Heart right ventricle (tissue), 16 donors: Measurements from ENCODE around the gene ABHD1. TPM values are rescaled to one million over a fixed set of nuclear protein-coding genes. Genes with fewer than 3 reads are reported as not detected.

Experiments
- ATAC-seq, 8 donors: fragments of 200-7000 bp; cut with Tn5 transposase; one replicate each; pipeline ENCODE4 v1.9.1; 2020; ENCODE audit warnings: mild to moderate bottlenecking in 8 of 8, moderate library complexity in 8 of 8, moderate number of reproducible peaks in 1 of 8
- DNase-seq, 2 donors: peaks; one replicate each; pipeline ENCODE4 v3.0.0-alpha.2; 2020
- H3K27ac ChIP-seq, 10 donors: fragments of 200-600 bp; sonication (generic) in 2 of 10; one replicate each; pipeline versions ENCODE4 v1.5.0 to v1.8.0; 2020 to 2022; ENCODE audit warnings: mild to moderate bottlenecking in 3 of 10
- H3K27me3 ChIP-seq, 7 donors: fragments of 200-600 bp; one replicate each; pipeline ENCODE4 v1.8.0; 2021 to 2022; ENCODE audit warnings: mild to moderate bottlenecking in 2 of 7
- H3K36me3 ChIP-seq, 9 donors: fragments of 200-600 bp; sonication (generic) in 1 of 9; one replicate each; pipeline versions ENCODE4 v1.5.0 to v1.8.0; 2020 to 2022; ENCODE audit warnings: mild to moderate bottlenecking in 2 of 9
- H3K4me1 ChIP-seq, 9 donors: fragments of 200-600 bp; sonication (generic) in 1 of 9; one replicate each; pipeline versions ENCODE4 v1.5.0 to v1.8.0; 2020 to 2022; ENCODE audit warnings: mild to moderate bottlenecking in 4 of 9
- H3K4me3 ChIP-seq, 10 donors: fragments of 200-600 bp; sonication (generic) in 2 of 10; one replicate each; pipeline versions ENCODE4 v1.5.0 to v1.8.0; 2020 to 2022; ENCODE audit warnings: mild to moderate bottlenecking in 7 of 10, moderate library complexity in 2 of 10
- H3K9me3 ChIP-seq, 11 donors: fragments of 200-600 bp in 10 of 11; sonication (generic) in 2 of 11; one replicate each; pipeline versions ENCODE4 v1.5.0 to v1.8.0; 2013 to 2022; ENCODE audit warnings: mild to moderate bottlenecking in 2 of 11, control low read depth in 1 of 11, moderate library complexity in 1 of 11
- CTCF ChIP-seq, 9 donors: fragments of 200-600 bp; sonication (generic) in 2 of 9; IDR thresholded peaks; one replicate each; pipeline versions ENCODE4 v1.5.0 to v1.8.0; 2021 to 2022; ENCODE audit warnings: antibody characterized with exemption in 9 of 9, mild to moderate bottlenecking in 5 of 9, moderate library complexity in 1 of 9
- WGBS, 2 donors: extraction: QIAGEN DNeasy Blood & Tissue Kit; methylation state at CpG; one replicate each; pipeline ENCODE4 v1.1.7; 2013; ENCODE audit warnings: inconsistent platforms in 1 of 2; 5-methylcytosine and 5-hydroxymethylcytosine counted together
- intact Hi-C, 10 donors: fragments of 100-400 bp; cut with DNase I; formaldehyde crosslinking; loops; one replicate each; pipeline versions ENCODE4 v1.11.1 to v1.14.2; 2022
- polyA plus RNA-seq, 2 donors: library from polyadenylated mRNA; stranded (reverse); fragments of 200-250 nt; gene quantifications; one replicate each; pipeline ENCODE4 v1.2.3, GENCODE V29; 2013
- total RNA-seq, 10 donors: library from RNA; stranded (reverse); fragmentation: NEBNext Ultra II Directional in 3 of 10; extraction: Animal tissue kit (Norgen Biotek cat#: 25700) in 3 of 10; gene quantifications; one replicate each; pipeline versions ENCODE4 v1.2.1 to v1.2.4, GENCODE V29; 2021 to 2023
- donor health status: Arrhythmogenic right ventricular cardiomyopathy.
- donor health status: ischemic (EF 13 %, LVEDD 7.1; RV severe dilation, severe dysfunction).
- donor health status: healthy with polysubstance abuse.
- donor health status: DM: no; HTN: yes; CAD: no.
- donor health status: DM: no; HTN: no; CAD: no.
- donor health status: ischemic (EF 25% LVEDD 6.9; RV normal size, moderate dysfunction).
- donor health status: ischemic (EF 25% LVEDD 5.7; RV mildly dilated, moderate dysfunction).
- donor health status: healthy.
- donor health status: DM: yes; HTN: yes; CAD: no.
- donor health status: Ischemic cardiomyopathy.
- donor health status: ischemic (EF 35%, LVEDD 5.7; RV mildly dilated, moderate dysfunction).
- donor health status: nonischemic (EF 11% LVEDD 7.7; RV severe dilation, severe dysfunction).
- donor health status: DM: yes; HTN: yes; CAD: no.
- donor health status: PGD.
- donor health status: ischemic (EF 29% LVEDD 5.4; RV normal size, mild dysfunction).
- donor health status: nonischemic (EF 23%, LVEDD 6.1; RV moderate dilation, normal function).

ABHD1 gene
- total and polyA plus RNA-seq, 12 donors: 0.29 to 12.1 (median 2.5) TPM

DNA sequence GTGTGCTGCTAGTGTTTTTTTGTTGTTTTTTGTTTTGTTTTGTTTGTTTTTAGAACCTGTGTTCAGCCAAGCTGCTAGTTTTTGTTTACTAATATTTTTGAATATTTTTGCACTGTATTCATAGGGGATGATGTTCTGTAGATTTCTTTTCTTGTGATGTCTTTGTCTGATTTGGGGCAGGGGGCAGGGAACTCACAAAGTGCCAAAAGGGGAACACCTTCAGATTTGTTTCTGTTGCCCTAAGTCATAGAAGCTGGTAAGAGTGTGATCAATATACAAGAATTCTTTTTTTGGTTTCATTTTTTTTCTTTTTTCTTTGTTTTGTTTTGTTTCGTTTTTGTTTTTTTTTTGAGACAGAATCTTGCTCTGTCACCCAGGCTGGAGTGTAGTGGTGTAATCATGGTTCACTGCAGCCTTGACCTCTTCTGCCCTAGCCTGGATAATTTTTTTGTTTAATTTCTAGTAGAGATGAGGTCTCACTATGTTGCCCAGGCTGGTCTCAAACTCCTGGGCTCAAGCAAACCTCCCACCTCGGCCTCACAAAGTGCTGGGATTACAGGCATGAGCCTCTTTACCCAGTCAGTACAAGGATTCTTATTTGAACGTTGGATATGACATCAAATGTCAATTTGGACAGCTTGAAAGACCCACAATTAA lies 55.9 kb downstream of the ABHD1 start:
- no peak for TF ChIP-seq CTCF (IDR thresholded peaks at IDR 0.05)
- ATAC-seq (no peak), DNase-seq (no peak)
- peaks cover 0 to 37% (median 22%) of the 10 kb centered on the region in 7 donors for H3K27me3 ChIP-seq
- 61 to 68% methylated on average over 3 of the region's 3 CpGs for WGBS, 2 donors
- peaks cover 0 to 9% (median 0%) of the 10 kb centered on the region in 9 donors for H3K4me1 ChIP-seq
- H3K4me3 ChIP-seq: no peak overlapping the region
- no peaks in the 10 kb centered on the region for H3K36me3 ChIP-seq
- intact Hi-C loops: loop anchor here in 1 of 10 donors (10.0 kb wide), 1 partner anchor 105 kb away; the partner anchor contains the start of gene TRIM54
- H3K27ac ChIP-seq: no peak overlapping the region
- no peaks in the 10 kb centered on the region for H3K9me3 ChIP-seq

Other genes with a start within 250 kb of the ABHD1 start
- gene MAPRE3, start 153.2 kb upstream of the ABHD1 start, total RNA-seq: 10 to 100 TPM; 34.9 to 62.0 (median 47.2) TPM
- gene MAPRE3, start 153.2 kb upstream of the ABHD1 start, polyA plus RNA-seq: 10 to 100 TPM; 23.0 to 68.8 TPM
- 10 to 100 TPM; 24.7 to 53.4 (median 28.0) TPM for gene TMEM214, start 90.8 kb upstream of the ABHD1 start, total RNA-seq
- gene TMEM214, start 90.8 kb upstream of the ABHD1 start, polyA plus RNA-seq: 10 to 100 TPM; 41.5 to 48.6 TPM
- 10 to 100 TPM in 6 of 10 donors, 1 to 10 TPM in 4; 7.9 to 16.8 (median 11.7) TPM for gene AGBL5, start 72.1 kb upstream of the ABHD1 start, total RNA-seq
- 1 to 10 TPM; 4.2 to 6.5 TPM for gene AGBL5, start 72.1 kb upstream of the ABHD1 start, polyA plus RNA-seq
- gene OST4, start 52.2 kb upstream of the ABHD1 start, total RNA-seq: 100 to 1,000 TPM; 342 to 457 (median 388) TPM
- gene OST4, start 52.2 kb upstream of the ABHD1 start, polyA plus RNA-seq: 100 to 1,000 TPM; 336 to 456 TPM
- gene EMILIN1, start 45.2 kb upstream of the ABHD1 start, total RNA-seq: 10 to 100 TPM in 7 of 10 donors, 1 to 10 TPM in 3; 6.8 to 53.2 (median 12.2) TPM
- gene EMILIN1, start 45.2 kb upstream of the ABHD1 start, polyA plus RNA-seq: 10 to 100 TPM; 40.8 to 41.0 TPM
- gene KHK, start 37.0 kb upstream of the ABHD1 start, total RNA-seq: 1 to 10 TPM in 9 of 10 donors, under 1 TPM in 1; 0.32 to 4.6 (median 2.3) TPM
- 1 to 10 TPM; 2.2 TPM for gene KHK, start 37.0 kb upstream of the ABHD1 start, polyA plus RNA-seq
- gene CGREF1, start 4.7 kb upstream of the ABHD1 start, total RNA-seq: 1 to 10 TPM in 3 of 10 donors, under 1 TPM in 7; 0.21 to 1.2 (median 0.68) TPM
- gene CGREF1, start 4.7 kb upstream of the ABHD1 start, polyA plus RNA-seq: under 1 TPM; 0.57 to 0.73 TPM
- gene PREB, start 10.8 kb downstream of the ABHD1 start, total RNA-seq: 10 to 100 TPM; 41.6 to 57.2 (median 48.7) TPM
- gene PREB, start 10.8 kb downstream of the ABHD1 start, polyA plus RNA-seq: 10 to 100 TPM; 60.9 to 73.7 TPM
- not detected for gene PRR30, start 15.6 kb downstream of the ABHD1 start, total RNA-seq
- not detected for gene PRR30, start 15.6 kb downstream of the ABHD1 start, polyA plus RNA-seq
- gene TCF23, start 25.2 kb downstream of the ABHD1 start, total RNA-seq: under 1 TPM in 8 of 10 donors, not detected in 2; 0.05 to 0.21 (median 0.08) TPM
- under 1 TPM; 0.07 to 0.09 TPM for gene TCF23, start 25.2 kb downstream of the ABHD1 start, polyA plus RNA-seq
- 100 to 1,000 TPM; 116 to 162 (median 129) TPM for gene ATRAID, start 88.2 kb downstream of the ABHD1 start, total RNA-seq
- gene ATRAID, start 88.2 kb downstream of the ABHD1 start, polyA plus RNA-seq: 100 to 1,000 TPM; 140 to 144 TPM
- gene SLC5A6, start 88.5 kb downstream of the ABHD1 start, total RNA-seq: 10 to 100 TPM in 3 of 10 donors, 1 to 10 TPM in 7; 5.3 to 17.0 (median 8.8) TPM
- gene SLC5A6, start 88.5 kb downstream of the ABHD1 start, polyA plus RNA-seq: 10 to 100 TPM in 1 of 2 donors, 1 to 10 TPM in 1; 9.3 to 20.5 TPM
- 10 to 100 TPM in 1 of 10 donors, 1 to 10 TPM in 9; 6.1 to 10.6 (median 7.2) TPM for gene CAD, start 93.6 kb downstream of the ABHD1 start, total RNA-seq
- 1 to 10 TPM; 8.3 to 8.6 TPM for gene CAD, start 93.6 kb downstream of the ABHD1 start, polyA plus RNA-seq
- gene SLC30A3, start 139.2 kb downstream of the ABHD1 start, total RNA-seq: 10 to 100 TPM in 7 of 10 donors, 1 to 10 TPM in 3; 6.0 to 35.8 (median 10.6) TPM
- 1 to 10 TPM; 4.3 to 7.4 TPM for gene SLC30A3, start 139.2 kb downstream of the ABHD1 start, polyA plus RNA-seq
- gene DNAJC5G, start 151.6 kb downstream of the ABHD1 start, total RNA-seq: 1 to 10 TPM in 9 of 10 donors, under 1 TPM in 1; 0.94 to 6.0 (median 1.6) TPM
- gene DNAJC5G, start 151.6 kb downstream of the ABHD1 start, polyA plus RNA-seq: 1 to 10 TPM in 1 of 2 donors, under 1 TPM in 1; 0.19 to 3.7 TPM
- 100 to 1,000 TPM; 204 to 303 (median 249) TPM for gene TRIM54, start 158.6 kb downstream of the ABHD1 start, total RNA-seq
- 100 to 1,000 TPM; 131 to 568 TPM for gene TRIM54, start 158.6 kb downstream of the ABHD1 start, polyA plus RNA-seq
- 1 to 10 TPM in 5 of 10 donors, under 1 TPM in 4, not detected in 1; 0.51 to 2.0 (median 1.1) TPM for gene UCN, start 184.6 kb downstream of the ABHD1 start, total RNA-seq
- gene UCN, start 184.6 kb downstream of the ABHD1 start, polyA plus RNA-seq: 1 to 10 TPM; 3.3 to 4.1 TPM
- 10 to 100 TPM; 40.8 to 84.9 (median 66.6) TPM for gene MPV17, start 199.3 kb downstream of the ABHD1 start, total RNA-seq
- 100 to 1,000 TPM in 1 of 2 donors, 10 to 100 TPM in 1; 93.9 to 220 TPM for gene MPV17, start 199.3 kb downstream of the ABHD1 start, polyA plus RNA-seq
- 10 to 100 TPM; 21.8 to 30.3 (median 23.6) TPM for gene GTF3C2, start 232.9 kb downstream of the ABHD1 start, total RNA-seq
- 10 to 100 TPM; 17.6 to 29.8 TPM for gene GTF3C2, start 232.9 kb downstream of the ABHD1 start, polyA plus RNA-seq
- gene EIF2B4, start 246.5 kb downstream of the ABHD1 start, total RNA-seq: 10 to 100 TPM; 26.4 to 47.9 (median 34.7) TPM
- 10 to 100 TPM; 60.4 to 70.7 TPM for gene EIF2B4, start 246.5 kb downstream of the ABHD1 start, polyA plus RNA-seq
- gene SNX17, start 246.8 kb downstream of the ABHD1 start, total RNA-seq: 10 to 100 TPM; 54.5 to 82.5 (median 68.8) TPM
- 10 to 100 TPM; 32.4 to 79.8 TPM for gene SNX17, start 246.8 kb downstream of the ABHD1 start, polyA plus RNA-seq